Right ventricle myocardium superior (tissue), 1 donor: Measurements from ENCODE around the gene PPP1R3C. TPM values are rescaled to one million over a fixed set of nuclear protein-coding genes. Genes with fewer than 3 reads are reported as not detected.

ENCODE experiments used
- ATAC-seq: fragments of 200-7000 bp; cut with Tn5 transposase; one replicate; pipeline ENCODE4 v1.9.1; 2020; ENCODE audit warnings: mild to moderate bottlenecking; ENCODE audit not compliant: poor library complexity
- DNase-seq: peaks from one replicate; pipeline ENCODE4 v3.0.0-alpha.2; 2020
- intact Hi-C: fragments of 100-400 bp; cut with DNase I; formaldehyde crosslinking; loops from one replicate; pipeline ENCODE4 v1.11.2; 2022
- total RNA-seq: library from RNA; stranded (reverse); fragmentation: NEBNext Ultra II Directional; extraction: Animal tissue kit (Norgen Biotek cat#: 25700); gene quantifications from one replicate; pipeline ENCODE4 v1.2.1, GENCODE V29; 2021
- donor health status: DM: no; HTN: yes; CAD: no; lungs with severe emphysema.

Gene PPP1R3C
- total RNA-seq, 1 donor from 2014 or later, result 135 TPM

GRCh38 chr10:91589015-91589657, 43.7 kb downstream of the PPP1R3C start:
- intact Hi-C loops, result no loop called here
- peak; percentile 61 for DNase-seq
- ATAC-seq, result peak; percentile 70

GRCh38 chr10:91587710-91588638, 44.9 kb downstream of the PPP1R3C start:
- DNase-seq (no peak), ATAC-seq (peak; percentile 28)
- intact Hi-C loops, result no loop called here

GRCh38 chr10:91582153-91582554, 50.7 kb downstream of the PPP1R3C start:
- DNase-seq (peak; percentile 66), ATAC-seq (peak; percentile 96)
- intact Hi-C loops, result no loop called here

- no peak for DNase-seq
- intact Hi-C loops, result no loop called here
- no peak for ATAC-seq
Measured at GRCh38 chr10:91579329-91579985, 53.4 kb downstream of the PPP1R3C start.

Other genes with a start within 250 kb of the PPP1R3C start
- gene HECTD2, start 222.7 kb downstream of the PPP1R3C start, total RNA-seq, result 2.4 TPM
- 12.2 TPM for gene TNKS2, start 165.4 kb upstream of the PPP1R3C start, total RNA-seq